GM19468 (cell line): ENCODE measurements around the gene THAP3.
"Not testable (repeated sequence)": the region's sequence is repeated elsewhere in the genome, so short reads cannot be mapped to it uniquely, and the experiment has no call there.

Source experiments
- ATAC-seq: cut with Tn5 transposase; IDR thresholded peaks from one replicate; pipeline ENCODE4 v1.9.1; 2021; ENCODE audit warnings: mild to moderate bottlenecking, moderate library complexity, moderate number of reproducible peaks; ENCODE audit not compliant: unreplicated experiment; ENCODE audit errors: extremely low read depth

THAP3 gene

GRCh38 chr1:6588893-6589520, 35.7 kb upstream of the THAP3 start:
- no peak for ATAC-seq

- ATAC-seq: no peak
Observed at GRCh38 chr1:6590046-6590445, 34.6 kb upstream of the THAP3 start.

GRCh38 chr1:6591222-6591621, 33.4 kb upstream of the THAP3 start:
- no peak for ATAC-seq

- ATAC-seq: no peak
Observed at GRCh38 chr1:6591644-6592043, 33.0 kb upstream of the THAP3 start.

- no peak for ATAC-seq
Observed at GRCh38 chr1:6592441-6592840, 32.2 kb upstream of the THAP3 start.

- ATAC-seq: no peak
Observed at GRCh38 chr1:6592865-6593593, 31.6 kb upstream of the THAP3 start.

GRCh38 chr1:6593810-6594209, 30.9 kb upstream of the THAP3 start:
- ATAC-seq: no peak

- ATAC-seq: no peak
Observed at GRCh38 chr1:6594977-6595740, 29.5 kb upstream of the THAP3 start.

GRCh38 chr1:6596351-6596750, 28.3 kb upstream of the THAP3 start:
- ATAC-seq: no peak

- no peak for ATAC-seq
Observed at GRCh38 chr1:6596886-6597776, 27.5 kb upstream of the THAP3 start.

- no peak for ATAC-seq
Observed at GRCh38 chr1:6597777-6598131, 26.9 kb upstream of the THAP3 start.

- ATAC-seq: no peak
Observed at GRCh38 chr1:6599141-6599975, 25.3 kb upstream of the THAP3 start.

GRCh38 chr1:6599991-6600390, 24.7 kb upstream of the THAP3 start:
- not testable (repeated sequence) for ATAC-seq

GRCh38 chr1:6600410-6601048, 24.1 kb upstream of the THAP3 start:
- no peak for ATAC-seq

- ATAC-seq: no peak
Observed at GRCh38 chr1:6601049-6601922, 23.4 kb upstream of the THAP3 start.

- ATAC-seq: no peak
Observed at GRCh38 chr1:6601923-6602668, 22.6 kb upstream of the THAP3 start.

- peak; percentile 41 for ATAC-seq
Observed at GRCh38 chr1:6602669-6603237, 21.9 kb upstream of the THAP3 start, which contains the start of gene KLHL21. KLHL21 (minus strand) TSS chr1:6602869; CDS start chr1:6602817, 52 bp downstream.
